ENCODE data around the gene ATP8A1. TPM values are rescaled to one million over a fixed set of nuclear protein-coding genes. Genes with fewer than 3 reads are reported as not detected.

Gene ATP8A1
- total RNA-seq, 1 experiment from 2014 or later, result 0.80 TPM

DNA sequence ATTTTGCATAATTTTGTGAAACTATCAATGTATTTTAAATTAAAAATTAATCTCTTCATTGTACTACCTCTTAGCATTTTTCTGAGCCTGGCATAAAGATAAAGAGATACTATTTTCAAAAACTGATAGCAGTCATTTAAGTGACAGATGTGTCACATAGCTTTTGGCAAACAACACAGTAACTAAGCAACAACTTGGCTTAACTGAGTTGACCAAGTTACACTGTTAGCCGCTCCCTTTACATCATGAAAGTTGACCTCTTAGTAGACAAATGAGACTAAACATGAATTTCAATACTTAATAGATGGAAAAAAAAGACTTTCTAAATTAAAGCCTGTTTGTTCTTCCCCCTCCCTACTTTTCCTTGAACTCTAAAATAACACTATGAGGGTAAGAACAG, 62.0 kb downstream of the ATP8A1 start:
- in situ Hi-C loops (cut with HindIII; ENCODE audit: low pct_unique_long_range_greater_than_20kb, low sequenced_read_pairs) (no loop called here), intact Hi-C loops (cut with micrococcal nuclease; ENCODE audit: unreplicated experiment) (no loop called here)
- no peak for ATAC-seq
- H3K27ac ChIP-seq (ENCODE audit: low read length), result no peak overlapping the region
- no peaks in the 10 kb centered on the region for H3K27me3 ChIP-seq (ENCODE audit: control insufficient read depth, insufficient read depth, low read length)
- BruUV-seq (replicated peaks), result no TSS peak
- CTCF ChIA-PET, result no interaction called here
- TF ChIP-seq TCF7L2 (IDR thresholded peaks at IDR 0.05; ENCODE audit: low read depth, low read length) (no peak), SIN3A (IDR thresholded peaks at IDR 0.05; ENCODE audit: borderline replicate concordance, insufficient read depth, low read depth, low read length) (no peak), POLR2AphosphoS5 (IDR thresholded peaks at IDR 0.05; ENCODE audit: low read depth, low read length) (no peak)
- TF ChIP-seq, protein P1, sequence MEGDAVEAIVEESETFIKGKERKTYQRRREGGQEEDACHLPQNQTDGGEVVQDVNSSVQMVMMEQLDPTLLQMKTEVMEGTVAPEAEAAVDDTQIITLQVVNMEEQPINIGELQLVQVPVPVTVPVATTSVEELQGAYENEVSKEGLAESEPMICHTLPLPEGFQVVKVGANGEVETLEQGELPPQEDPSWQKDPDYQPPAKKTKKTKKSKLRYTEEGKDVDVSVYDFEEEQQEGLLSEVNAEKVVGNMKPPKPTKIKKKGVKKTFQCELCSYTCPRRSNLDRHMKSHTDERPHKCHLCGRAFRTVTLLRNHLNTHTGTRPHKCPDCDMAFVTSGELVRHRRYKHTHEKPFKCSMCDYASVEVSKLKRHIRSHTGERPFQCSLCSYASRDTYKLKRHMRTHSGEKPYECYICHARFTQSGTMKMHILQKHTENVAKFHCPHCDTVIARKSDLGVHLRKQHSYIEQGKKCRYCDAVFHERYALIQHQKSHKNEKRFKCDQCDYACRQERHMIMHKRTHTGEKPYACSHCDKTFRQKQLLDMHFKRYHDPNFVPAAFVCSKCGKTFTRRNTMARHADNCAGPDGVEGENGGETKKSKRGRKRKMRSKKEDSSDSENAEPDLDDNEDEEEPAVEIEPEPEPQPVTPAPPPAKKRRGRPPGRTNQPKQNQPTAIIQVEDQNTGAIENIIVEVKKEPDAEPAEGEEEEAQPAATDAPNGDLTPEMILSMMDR (IDR thresholded peaks at IDR 0.05), result no peak
- no peaks in the 10 kb centered on the region for H3K4me1 ChIP-seq (ENCODE audit: control insufficient read depth, insufficient read depth, low read length)
- DNase-seq (ENCODE audit: low read depth, low spot score), result no peak
- H3K36me3 ChIP-seq (ENCODE audit: control insufficient read depth, insufficient read depth, low read length), result no peaks in the 10 kb centered on the region
- POLR2A ChIA-PET, result no interaction called here
- H3K9me3 ChIP-seq (ENCODE audit: control insufficient read depth, insufficient read depth, low read depth, low read length), result no peaks in the 10 kb centered on the region
- H3K4me3 ChIP-seq (ENCODE audit: low read depth in 2 of 2, low read length in 2 of 2), result no peak overlapping the region

DNA sequence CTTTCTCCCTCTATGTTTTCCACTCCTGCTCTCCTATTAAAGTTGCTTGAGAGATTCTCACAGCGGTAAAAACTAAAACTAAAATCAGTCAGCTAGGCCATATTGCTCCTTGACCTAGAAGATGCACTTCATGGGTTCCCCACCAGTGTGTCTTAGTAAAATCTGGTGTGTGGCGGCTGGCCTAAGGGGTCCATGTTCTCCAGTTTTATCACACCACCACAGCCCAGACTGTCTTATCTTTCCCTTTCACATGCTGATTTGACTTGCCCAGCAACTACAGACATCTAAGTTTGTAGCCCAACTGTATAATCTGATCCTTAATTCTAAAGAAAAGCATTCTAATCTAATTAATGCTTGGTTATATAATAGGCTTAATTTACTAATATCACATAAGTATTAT, 68.0 kb downstream of the ATP8A1 start:
- no peak overlapping the region for H3K27ac ChIP-seq (ENCODE audit: low read length)
- TF ChIP-seq, protein P2, sequence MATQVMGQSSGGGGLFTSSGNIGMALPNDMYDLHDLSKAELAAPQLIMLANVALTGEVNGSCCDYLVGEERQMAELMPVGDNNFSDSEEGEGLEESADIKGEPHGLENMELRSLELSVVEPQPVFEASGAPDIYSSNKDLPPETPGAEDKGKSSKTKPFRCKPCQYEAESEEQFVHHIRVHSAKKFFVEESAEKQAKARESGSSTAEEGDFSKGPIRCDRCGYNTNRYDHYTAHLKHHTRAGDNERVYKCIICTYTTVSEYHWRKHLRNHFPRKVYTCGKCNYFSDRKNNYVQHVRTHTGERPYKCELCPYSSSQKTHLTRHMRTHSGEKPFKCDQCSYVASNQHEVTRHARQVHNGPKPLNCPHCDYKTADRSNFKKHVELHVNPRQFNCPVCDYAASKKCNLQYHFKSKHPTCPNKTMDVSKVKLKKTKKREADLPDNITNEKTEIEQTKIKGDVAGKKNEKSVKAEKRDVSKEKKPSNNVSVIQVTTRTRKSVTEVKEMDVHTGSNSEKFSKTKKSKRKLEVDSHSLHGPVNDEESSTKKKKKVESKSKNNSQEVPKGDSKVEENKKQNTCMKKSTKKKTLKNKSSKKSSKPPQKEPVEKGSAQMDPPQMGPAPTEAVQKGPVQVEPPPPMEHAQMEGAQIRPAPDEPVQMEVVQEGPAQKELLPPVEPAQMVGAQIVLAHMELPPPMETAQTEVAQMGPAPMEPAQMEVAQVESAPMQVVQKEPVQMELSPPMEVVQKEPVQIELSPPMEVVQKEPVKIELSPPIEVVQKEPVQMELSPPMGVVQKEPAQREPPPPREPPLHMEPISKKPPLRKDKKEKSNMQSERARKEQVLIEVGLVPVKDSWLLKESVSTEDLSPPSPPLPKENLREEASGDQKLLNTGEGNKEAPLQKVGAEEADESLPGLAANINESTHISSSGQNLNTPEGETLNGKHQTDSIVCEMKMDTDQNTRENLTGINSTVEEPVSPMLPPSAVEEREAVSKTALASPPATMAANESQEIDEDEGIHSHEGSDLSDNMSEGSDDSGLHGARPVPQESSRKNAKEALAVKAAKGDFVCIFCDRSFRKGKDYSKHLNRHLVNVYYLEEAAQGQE (IDR thresholded peaks at IDR 0.05; ENCODE audit: insufficient read depth in 1 of 2, low read depth in 2 of 2, low read length in 1 of 2), result no peak
- TF ChIP-seq POLR2AphosphoS5 (IDR thresholded peaks at IDR 0.05; ENCODE audit: low read depth, low read length), result no peak
- no peak for TF ChIP-seq SIN3A (IDR thresholded peaks at IDR 0.05; ENCODE audit: borderline replicate concordance, insufficient read depth, low read depth, low read length)
- TF ChIP-seq TCF7L2 (IDR thresholded peaks at IDR 0.05; ENCODE audit: low read depth, low read length), result no peak
- TF ChIP-seq, protein P1 (IDR thresholded peaks at IDR 0.05), result no peak
- intact Hi-C loops (cut with micrococcal nuclease; ENCODE audit: unreplicated experiment) (no loop called here), in situ Hi-C loops (cut with HindIII; ENCODE audit: low pct_unique_long_range_greater_than_20kb, low sequenced_read_pairs) (no loop called here)
- H3K9me3 ChIP-seq (ENCODE audit: control insufficient read depth, insufficient read depth, low read depth, low read length), result no peaks in the 10 kb centered on the region
- no peaks in the 10 kb centered on the region for H3K36me3 ChIP-seq (ENCODE audit: control insufficient read depth, insufficient read depth, low read length)
- no peak overlapping the region for H3K4me3 ChIP-seq (ENCODE audit: low read depth in 2 of 2, low read length in 2 of 2)
- BruUV-seq (replicated peaks), result no TSS peak
- POLR2A ChIA-PET, result no interaction called here
- no peaks in the 10 kb centered on the region for H3K27me3 ChIP-seq (ENCODE audit: control insufficient read depth, insufficient read depth, low read length)
- no peak for DNase-seq (ENCODE audit: low read depth, low spot score)
- CTCF ChIA-PET, result no interaction called here
- ATAC-seq, result no peak
- H3K4me1 ChIP-seq (ENCODE audit: control insufficient read depth, insufficient read depth, low read length), result no peaks in the 10 kb centered on the region
